Mesodermal cell (in vitro differentiated cells): ENCODE data around the gene DTX2.
"Not testable (repeated sequence)": the region's sequence is repeated elsewhere in the genome, so short reads cannot be mapped to it uniquely, and the experiment has no call there.

Experiments
- H3K27ac ChIP-seq: 2 replicates; pipeline ENCODE4 v1.7.0; 2013; ENCODE audit warnings: mild to moderate bottlenecking, low read depth, low read length, moderate library complexity; ENCODE audit not compliant: severe bottlenecking
- H3K36me3 ChIP-seq: 2 replicates; pipeline ENCODE4 v1.7.1; 2013; ENCODE audit warnings: mild to moderate bottlenecking, low read length, moderate library complexity; ENCODE audit not compliant: control insufficient read depth, insufficient read depth
- H3K4me1 ChIP-seq: one replicate; pipeline ENCODE4 v1.7.1; 2013; ENCODE audit warnings: mild to moderate bottlenecking, low read length; ENCODE audit not compliant: insufficient read depth, control insufficient read depth, poor library complexity, severe bottlenecking
- H3K4me3 ChIP-seq: 2 replicates; pipeline ENCODE4 v1.7.0; 2013; ENCODE audit warnings: low read length, control low read depth, mild to moderate bottlenecking; ENCODE audit not compliant: insufficient read depth, poor library complexity, severe bottlenecking; ENCODE audit errors: extremely low read depth
- H3K9me3 ChIP-seq: 2 replicates; pipeline ENCODE4 v1.7.1; 2013; ENCODE audit warnings: mild to moderate bottlenecking, low read length, moderate library complexity; ENCODE audit not compliant: control insufficient read depth
- WGBS, 2 experiments: methylation state at CpG; one replicate each; pipeline ENCODE4 v1.1.5; 2013; ENCODE audit warnings: missing lambda C conversion rate in 2 of 2; ENCODE audit not compliant: insufficient coverage in 2 of 2; 5-methylcytosine and 5-hydroxymethylcytosine counted together

The DTX2 gene

DNA sequence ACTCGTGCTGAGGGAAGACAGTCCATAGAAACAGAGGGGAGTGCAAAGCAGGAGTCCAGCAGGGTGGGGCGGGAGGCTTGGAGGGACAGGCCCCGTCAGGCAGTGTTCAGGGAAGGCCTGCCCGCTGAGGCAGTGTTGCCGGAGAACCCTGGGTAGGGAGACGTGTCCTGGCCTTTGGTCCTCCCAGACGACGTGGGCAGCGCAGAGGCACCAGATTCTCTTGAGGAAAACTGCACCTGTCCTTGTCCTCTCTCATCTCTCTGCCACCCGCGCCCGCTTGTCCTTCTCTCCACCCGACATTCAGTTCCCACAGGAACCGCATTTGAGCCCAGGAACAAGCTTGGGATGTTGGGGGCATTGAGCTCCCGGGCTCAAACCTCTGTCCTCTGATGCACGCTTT is 34.2 kb downstream of the DTX2 start:
- H3K4me3 ChIP-seq, H3K27ac ChIP-seq, H3K9me3 ChIP-seq, H3K4me1 ChIP-seq, H3K36me3 ChIP-seq: not testable (repeated sequence)
- 97 to 99% methylated on average over 8 to 9 of the region's 16 CpGs for WGBS, 2 experiments

DNA sequence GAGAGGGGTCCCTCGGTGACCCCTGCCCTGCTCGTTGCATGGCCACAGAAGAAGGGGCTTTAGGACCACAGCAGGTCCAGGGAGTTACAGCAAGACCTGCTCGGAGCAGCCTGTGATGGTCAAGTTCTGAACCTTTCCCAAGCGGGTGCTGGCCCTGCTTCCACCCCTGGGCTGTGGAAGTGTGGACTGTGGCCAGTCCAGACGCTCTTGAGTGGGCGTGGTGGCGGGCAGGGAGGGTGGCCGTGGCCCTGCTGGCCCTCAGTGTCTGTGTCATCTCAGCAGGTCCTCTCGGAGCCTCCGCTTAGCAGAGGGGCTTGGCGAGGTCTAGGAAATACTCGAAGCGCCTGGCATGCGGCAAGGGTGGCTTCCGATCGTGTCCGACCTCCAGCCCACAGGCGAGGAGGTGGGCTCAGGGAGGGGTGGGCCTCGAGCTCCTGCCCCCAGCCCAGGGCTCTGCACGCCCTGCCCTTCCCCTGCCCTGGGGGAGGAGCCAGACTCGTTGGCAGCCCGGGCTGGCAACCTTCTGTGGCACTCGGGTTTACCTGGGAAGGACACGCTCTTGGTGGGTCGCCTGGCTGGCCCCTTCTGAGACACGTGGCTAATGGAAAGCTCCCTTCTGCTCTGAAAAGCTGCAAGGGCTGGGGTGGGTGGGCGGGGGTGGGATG is 36.5 kb downstream of the DTX2 start:
- H3K4me1 ChIP-seq, H3K36me3 ChIP-seq, H3K27ac ChIP-seq, H3K4me3 ChIP-seq, H3K9me3 ChIP-seq: not testable (repeated sequence)
- 80% methylated on average over 1 of the region's 27 CpGs; no CpG with 5 or more reads in 1 of the 2 experiments for WGBS, 2 experiments

DNA sequence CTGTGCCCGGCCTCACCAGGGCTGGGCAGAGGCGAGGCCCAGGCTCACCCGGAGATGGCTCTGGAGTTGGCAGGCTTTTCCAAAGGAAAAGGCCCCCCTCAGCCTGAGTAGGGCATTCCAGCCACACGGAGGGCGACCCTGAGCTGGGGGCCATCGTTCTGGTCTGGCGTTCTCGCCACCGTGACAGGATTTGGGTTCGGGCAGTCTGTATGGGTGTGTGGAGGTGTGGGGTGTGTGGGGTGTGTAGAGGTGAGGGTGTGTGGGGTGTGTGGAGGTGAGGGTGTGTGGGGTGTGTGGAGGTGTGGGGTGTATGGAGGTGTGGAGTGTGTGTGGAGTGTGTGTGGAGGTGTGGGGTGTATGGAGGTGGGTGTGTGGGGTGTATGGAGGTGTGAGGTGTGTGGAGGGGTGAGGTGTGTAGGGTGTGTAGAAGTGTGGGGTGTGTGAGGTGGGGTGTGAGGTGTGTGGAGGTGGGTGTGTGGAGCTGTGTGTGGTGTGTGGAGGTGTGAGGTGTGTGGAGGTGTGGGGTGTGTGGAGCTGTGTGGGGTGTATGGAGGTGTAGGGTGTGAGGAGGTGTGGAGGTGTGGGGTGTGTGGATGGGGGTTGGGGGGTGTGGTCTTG is 37.2 kb downstream of the DTX2 start:
- H3K9me3 ChIP-seq, H3K4me1 ChIP-seq, H3K4me3 ChIP-seq, H3K27ac ChIP-seq, H3K36me3 ChIP-seq: not testable (repeated sequence)
- 86 to 100% methylated on average over 1 of the region's 10 CpGs for WGBS, 2 experiments

DNA sequence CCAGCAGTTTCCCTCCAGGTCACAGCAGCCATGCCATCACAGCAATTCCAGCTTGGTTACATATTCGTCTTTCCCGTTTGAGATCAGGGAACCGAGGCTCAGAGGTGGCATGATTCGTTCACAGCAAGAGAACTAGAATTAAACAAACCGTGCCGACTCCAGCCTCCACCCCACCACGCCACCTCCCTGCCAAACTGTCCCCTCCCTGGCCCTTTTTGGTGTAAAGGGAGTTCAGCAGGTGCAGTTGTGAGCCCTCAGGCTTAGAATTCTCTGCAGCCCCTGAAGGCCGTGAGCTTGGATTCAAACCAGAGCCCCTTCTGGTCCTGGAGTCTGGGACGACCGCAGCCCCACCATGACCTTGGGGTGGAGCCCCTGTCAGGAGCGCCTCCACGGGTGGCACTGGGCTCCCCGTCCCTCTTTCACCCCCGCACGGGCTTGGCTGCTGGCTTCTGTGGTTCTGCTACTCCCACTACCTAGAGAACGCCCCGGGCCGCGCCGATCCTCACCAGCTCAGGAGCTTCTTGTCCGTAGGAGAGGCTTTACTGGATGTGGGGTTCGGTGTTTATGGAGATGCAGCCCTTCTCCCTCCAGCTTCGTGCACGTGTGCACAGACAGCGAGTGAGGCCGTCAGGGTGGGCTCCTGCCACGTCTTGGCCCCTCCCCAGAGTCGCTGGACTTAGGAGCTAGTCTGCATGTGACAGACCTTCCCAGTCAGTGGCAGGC is 37.9 kb downstream of the DTX2 start:
- not testable (repeated sequence) for H3K36me3 ChIP-seq, H3K4me3 ChIP-seq, H3K9me3 ChIP-seq, H3K4me1 ChIP-seq, H3K27ac ChIP-seq
- 69 to 87% methylated on average over 3 to 4 of the region's 28 CpGs for WGBS, 2 experiments

DNA sequence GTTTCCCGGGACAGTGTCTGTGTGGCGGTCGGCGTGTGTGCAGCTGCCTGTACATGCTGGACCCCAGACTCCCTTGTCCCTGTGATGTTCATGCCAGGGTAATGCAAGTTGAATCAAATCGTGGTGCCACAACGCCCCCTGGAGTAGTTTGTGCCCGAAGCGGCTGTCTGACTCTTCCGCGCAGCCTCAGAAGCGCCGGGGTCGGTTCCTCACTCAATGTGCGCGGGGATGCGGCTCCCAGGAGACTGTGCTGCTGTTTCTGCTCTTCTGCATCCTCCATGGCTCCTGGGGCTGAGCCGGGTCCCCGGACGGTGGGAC is 38.4 kb downstream of the DTX2 start:
- not testable (repeated sequence) for H3K4me1 ChIP-seq, H3K4me3 ChIP-seq, H3K27ac ChIP-seq, H3K9me3 ChIP-seq, H3K36me3 ChIP-seq
- WGBS, 2 experiments: no CpG with 5 or more reads among the region's 19 CpGs

DNA sequence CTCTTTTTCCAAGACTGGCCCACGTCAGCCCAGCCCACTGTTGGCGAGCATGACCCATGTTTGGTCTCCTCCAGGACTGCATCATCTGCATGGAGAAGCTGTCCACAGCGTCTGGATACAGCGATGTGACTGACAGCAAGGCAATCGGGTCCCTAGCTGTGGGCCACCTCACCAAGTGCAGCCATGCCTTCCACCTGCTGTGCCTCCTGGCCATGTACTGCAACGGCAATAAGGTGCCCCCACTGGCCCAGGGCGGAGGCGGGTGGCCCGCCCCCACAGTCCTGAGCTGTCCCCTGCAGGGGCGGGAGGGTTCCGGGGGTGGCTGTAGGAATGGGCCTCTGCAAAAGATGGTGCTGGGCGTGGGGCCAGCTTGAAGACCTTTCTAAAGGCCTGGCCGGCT is 40.7 kb downstream of the DTX2 start:
- H3K9me3 ChIP-seq, H3K4me3 ChIP-seq, H3K4me1 ChIP-seq, H3K36me3 ChIP-seq, H3K27ac ChIP-seq: not testable (repeated sequence)
- WGBS, 2 experiments: 48 to 100% methylated on average over 2 to 5 of the region's 13 CpGs

DNA sequence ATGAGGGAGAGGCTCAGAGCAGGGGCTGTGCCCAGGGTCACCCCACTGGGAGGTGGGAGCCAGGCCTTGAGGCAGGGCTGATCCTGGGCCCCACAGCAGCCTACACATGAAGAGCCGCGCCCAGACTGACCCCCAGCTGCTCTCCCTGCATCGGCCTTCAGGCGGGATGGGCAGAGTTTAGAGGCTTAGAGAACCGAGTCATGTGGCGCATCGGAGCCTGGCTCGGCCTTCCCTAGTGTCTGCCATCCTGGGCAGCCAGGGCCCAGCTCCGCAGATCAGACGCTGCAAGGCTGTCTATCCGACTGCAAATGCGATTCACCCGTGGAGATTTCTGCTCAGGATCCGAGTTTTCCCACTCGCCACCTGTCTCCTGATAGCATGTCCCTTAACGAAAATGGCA is 41.3 kb downstream of the DTX2 start:
- H3K4me1 ChIP-seq, H3K9me3 ChIP-seq: not testable (repeated sequence)
- WGBS, 2 experiments: 93 to 100% methylated on average over 10 to 12 of the region's 16 CpGs

DNA sequence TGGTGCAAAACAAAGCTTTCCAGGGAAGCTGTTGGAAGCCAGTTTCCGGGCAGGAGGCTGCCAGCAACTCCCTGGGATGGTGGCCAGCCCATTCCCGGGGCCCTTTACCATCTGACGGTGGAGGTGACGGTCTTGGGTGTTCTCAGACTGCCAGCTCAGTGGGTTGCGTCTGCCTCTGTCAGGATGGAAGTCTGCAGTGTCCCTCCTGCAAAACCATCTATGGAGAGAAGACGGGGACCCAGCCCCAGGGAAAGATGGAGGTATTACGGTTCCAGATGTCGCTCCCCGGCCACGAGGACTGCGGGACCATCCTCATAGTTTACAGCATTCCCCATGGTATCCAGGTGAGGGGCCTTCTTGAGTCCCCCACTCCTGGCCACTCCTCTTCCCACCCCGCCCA is 41.7 kb downstream of the DTX2 start:
- H3K27ac ChIP-seq, H3K4me1 ChIP-seq, H3K9me3 ChIP-seq, H3K4me3 ChIP-seq, H3K36me3 ChIP-seq: not testable (repeated sequence)
- 90 to 100% methylated on average over 1 to 3 of the region's 12 CpGs for WGBS, 2 experiments

More for the DNA sequence above, 41.3 kb downstream of the DTX2 start:
- H3K27ac ChIP-seq, H3K36me3 ChIP-seq, H3K4me3 ChIP-seq: not testable (repeated sequence)

DNA sequence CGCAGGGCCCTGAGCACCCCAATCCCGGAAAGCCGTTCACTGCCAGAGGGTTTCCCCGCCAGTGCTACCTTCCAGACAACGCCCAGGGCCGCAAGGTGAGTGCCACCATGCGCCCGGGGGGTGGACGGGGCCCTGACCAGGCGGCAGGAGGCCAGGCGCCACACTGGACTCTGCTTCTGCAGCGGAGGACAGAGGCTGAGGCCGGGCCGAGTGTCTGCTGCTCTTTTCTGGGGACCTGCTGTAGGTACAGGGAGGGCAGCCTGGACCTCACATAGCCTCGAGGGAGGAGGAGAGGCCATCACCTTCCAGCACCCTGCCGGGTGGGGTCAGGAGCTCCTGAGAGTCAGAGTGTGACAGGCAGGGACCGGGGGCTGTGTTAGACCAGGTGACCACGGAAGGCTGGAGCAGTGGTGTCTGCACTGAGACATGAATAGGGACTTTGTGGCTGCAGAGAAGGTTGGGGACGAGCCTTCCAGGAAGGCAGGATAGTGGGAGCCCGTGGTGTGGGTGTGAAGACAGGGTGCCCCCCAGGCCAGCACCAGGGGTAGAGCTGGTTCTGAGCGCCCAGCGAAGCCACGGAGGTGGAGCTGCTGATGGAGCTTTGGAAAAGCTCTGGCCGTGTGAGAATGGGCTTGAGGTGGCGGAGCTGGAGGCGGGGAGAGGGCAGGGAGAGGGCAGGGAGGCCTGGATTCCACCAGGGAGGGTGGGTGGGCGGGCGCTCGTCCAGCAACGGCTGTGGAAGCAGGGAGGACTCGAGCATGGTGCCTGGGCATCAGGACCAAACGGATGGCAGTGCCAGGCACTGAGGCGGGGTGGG is 43.0 kb downstream of the DTX2 start:
- 87 to 98% methylated on average over 7 to 16 of the region's 33 CpGs for WGBS, 2 experiments
- H3K9me3 ChIP-seq, H3K4me1 ChIP-seq, H3K4me3 ChIP-seq, H3K27ac ChIP-seq, H3K36me3 ChIP-seq: not testable (repeated sequence)

DNA sequence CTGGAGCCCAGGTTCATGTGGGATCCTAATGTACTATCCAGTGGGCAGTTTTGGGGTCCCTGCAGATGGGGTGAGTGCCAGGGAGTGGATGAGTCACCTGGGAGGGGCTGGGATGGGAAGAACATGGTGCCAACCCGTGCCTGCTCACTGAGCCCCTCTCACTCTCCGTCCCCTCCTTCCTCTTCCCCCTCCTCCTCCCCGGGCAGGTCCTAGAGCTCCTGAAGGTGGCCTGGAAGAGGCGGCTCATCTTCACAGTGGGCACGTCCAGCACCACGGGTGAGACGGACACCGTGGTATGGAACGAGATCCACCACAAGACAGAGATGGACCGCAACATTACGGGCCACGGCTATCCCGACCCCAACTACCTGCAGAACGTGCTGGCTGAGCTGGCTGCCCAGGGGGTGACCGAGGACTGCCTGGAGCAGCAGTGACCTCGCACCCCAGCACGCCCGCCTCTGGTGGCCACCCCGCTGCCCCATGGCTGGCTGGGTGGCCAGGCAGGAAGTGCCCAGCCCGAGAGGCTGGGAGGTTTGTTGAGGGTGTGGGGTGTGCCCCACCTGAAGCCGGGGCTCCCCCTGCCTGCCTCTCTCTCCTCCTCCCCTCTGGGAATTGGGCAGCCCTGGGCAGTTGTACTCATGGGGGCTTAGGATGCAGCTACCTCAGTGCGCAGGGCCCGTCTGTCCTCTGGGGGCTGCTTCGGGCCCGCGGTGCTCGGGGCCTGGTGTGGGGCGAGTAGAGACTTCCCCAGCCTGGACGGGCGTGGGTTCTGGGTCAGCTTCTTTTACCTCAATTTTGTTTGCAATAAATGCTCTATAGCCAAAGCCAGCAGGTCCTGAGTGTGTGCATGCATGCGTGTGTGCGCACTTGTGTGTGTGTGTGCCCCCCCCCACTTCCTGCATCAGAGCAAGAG is 43.9 kb downstream of the DTX2 start:
- Histone ChIP-seq H3K27ac (no peak overlapping the region), H3K36me3 (peaks cover 8% of the 10 kb centered on the region), H3K9me3 (no peaks in the 10 kb centered on the region), H3K4me1 (peaks cover 7% of the 10 kb centered on the region), H3K4me3 (no peak overlapping the region)
- 97 to 98% methylated on average over 25 to 27 of the region's 32 CpGs for WGBS, 2 experiments
